ENCODE data around the gene NFIC.
A peak's percentile ranks its signal among the peaks of the same experiment; 100 is the strongest.
"Not testable (repeated sequence)": the region's sequence is repeated elsewhere in the genome, so short reads cannot be mapped to it uniquely, and the experiment has no call there.

NFIC gene

DNA sequence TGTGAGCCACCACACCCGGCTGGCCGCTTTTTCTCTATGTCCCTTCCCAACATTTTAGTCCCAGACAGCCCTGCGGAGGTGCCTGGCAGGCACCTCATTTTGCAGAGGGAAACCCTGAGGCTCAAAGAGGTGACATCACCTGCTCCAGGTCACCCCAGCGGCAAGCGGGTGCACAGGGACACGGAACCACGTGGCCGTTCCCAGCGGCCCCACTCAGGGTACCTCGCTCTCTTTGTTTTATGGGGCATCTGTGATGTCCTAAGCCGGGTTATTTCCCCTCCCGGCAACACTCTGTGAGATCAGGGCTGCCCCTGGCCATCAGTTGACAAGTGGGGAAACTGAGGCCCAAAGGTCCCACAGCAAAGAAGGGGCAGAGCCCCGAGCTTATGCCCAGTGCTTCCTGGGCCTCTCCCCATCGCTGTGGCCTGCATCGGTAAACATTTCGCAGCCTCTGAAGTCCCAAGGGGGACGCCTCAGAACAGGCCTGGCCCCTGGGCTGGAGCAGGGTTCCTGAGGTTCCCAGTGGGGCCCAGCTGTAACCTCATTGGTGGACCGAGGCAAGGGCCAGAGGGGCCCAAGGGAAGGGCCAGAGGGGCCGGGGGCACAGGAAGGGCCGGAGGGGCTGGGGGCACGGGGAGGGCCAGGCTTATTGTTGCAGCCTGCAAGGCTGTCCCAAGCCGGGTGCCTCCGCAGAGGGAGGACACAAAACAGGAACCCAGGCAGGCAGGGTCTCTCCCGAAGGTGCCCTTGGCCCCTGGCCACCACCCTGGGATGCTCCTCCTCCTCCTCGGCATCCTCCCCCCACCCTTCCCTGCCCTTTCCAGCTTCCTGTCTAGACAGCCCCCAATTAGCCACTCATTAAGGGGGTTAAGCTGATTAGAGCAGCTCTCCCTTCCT, 75.0 kb downstream of the NFIC start:
- peak overlapping the region; percentile 33 for H3K27ac ChIP-seq
- ChIA-PET POLR2A (ENCODE audit: low non-redundant PET) (no interaction called here), CTCF (no interaction called here)
- TF ChIP-seq, protein P1, sequence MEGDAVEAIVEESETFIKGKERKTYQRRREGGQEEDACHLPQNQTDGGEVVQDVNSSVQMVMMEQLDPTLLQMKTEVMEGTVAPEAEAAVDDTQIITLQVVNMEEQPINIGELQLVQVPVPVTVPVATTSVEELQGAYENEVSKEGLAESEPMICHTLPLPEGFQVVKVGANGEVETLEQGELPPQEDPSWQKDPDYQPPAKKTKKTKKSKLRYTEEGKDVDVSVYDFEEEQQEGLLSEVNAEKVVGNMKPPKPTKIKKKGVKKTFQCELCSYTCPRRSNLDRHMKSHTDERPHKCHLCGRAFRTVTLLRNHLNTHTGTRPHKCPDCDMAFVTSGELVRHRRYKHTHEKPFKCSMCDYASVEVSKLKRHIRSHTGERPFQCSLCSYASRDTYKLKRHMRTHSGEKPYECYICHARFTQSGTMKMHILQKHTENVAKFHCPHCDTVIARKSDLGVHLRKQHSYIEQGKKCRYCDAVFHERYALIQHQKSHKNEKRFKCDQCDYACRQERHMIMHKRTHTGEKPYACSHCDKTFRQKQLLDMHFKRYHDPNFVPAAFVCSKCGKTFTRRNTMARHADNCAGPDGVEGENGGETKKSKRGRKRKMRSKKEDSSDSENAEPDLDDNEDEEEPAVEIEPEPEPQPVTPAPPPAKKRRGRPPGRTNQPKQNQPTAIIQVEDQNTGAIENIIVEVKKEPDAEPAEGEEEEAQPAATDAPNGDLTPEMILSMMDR (conservative IDR thresholded peaks at IDR 0.05; ENCODE audit: low read depth), result no peak
- no peak for DNase-seq (ENCODE audit: low spot score)

DNA sequence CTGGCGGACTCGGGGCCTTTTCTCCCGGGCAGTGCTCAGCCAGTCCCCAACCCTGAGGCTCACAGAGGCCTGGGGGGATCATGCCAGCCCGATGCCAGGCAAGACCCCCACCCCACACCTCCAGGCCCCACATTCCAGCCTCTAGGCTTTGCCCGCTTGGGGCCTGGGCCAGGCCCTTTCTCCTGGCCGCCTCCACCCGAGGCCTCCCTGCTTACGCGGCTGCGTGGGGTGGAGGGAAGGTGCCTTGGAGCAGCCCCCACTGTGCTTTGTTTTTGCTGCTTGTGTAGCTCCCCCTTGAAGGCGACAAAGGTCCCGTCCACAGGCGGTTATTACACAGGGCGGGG, 75.6 kb downstream of the NFIC start:
- ChIA-PET POLR2A (ENCODE audit: low non-redundant PET) (no interaction called here), CTCF (no interaction called here)
- peak overlapping the region; percentile 33 for H3K27ac ChIP-seq
- DNase-seq (ENCODE audit: low spot score), result no peak
- TF ChIP-seq, protein P1 (conservative IDR thresholded peaks at IDR 0.05; ENCODE audit: low read depth), result no peak

DNA sequence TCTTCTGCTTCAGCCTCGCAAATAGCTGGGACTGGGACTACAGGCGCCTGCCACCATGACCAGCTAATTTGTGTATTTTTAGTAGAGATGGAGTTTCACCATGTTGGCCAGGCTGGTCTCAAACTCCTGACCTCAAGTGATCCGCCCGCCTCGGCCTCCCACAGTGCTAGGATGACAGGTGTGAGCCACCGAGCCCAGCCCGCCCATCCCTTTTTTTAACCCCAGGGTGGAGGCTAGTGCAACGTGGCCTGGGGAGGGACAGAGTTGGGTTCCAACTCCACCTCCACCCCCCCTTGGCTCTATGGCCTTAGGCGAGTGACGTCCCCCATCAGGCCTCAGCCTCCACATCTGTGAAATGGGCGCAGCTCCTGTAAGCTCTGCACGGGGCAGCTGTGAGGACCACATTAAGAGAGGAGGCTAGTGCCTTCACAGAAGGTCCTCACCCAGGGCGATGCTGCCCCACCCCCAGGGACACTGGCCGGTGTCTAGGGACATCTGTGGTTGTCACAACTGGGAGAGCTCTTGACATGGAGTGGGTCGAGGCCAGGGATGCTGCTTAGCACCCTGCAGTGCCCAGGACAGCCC, 76.2 kb downstream of the NFIC start:
- ChIA-PET POLR2A (ENCODE audit: low non-redundant PET) (no interaction called here), CTCF (no interaction called here)
- TF ChIP-seq, protein P1 (conservative IDR thresholded peaks at IDR 0.05; ENCODE audit: low read depth), result no peak
- DNase-seq (ENCODE audit: low spot score), result no peak
- peak overlapping the region; percentile 33 for H3K27ac ChIP-seq

DNA sequence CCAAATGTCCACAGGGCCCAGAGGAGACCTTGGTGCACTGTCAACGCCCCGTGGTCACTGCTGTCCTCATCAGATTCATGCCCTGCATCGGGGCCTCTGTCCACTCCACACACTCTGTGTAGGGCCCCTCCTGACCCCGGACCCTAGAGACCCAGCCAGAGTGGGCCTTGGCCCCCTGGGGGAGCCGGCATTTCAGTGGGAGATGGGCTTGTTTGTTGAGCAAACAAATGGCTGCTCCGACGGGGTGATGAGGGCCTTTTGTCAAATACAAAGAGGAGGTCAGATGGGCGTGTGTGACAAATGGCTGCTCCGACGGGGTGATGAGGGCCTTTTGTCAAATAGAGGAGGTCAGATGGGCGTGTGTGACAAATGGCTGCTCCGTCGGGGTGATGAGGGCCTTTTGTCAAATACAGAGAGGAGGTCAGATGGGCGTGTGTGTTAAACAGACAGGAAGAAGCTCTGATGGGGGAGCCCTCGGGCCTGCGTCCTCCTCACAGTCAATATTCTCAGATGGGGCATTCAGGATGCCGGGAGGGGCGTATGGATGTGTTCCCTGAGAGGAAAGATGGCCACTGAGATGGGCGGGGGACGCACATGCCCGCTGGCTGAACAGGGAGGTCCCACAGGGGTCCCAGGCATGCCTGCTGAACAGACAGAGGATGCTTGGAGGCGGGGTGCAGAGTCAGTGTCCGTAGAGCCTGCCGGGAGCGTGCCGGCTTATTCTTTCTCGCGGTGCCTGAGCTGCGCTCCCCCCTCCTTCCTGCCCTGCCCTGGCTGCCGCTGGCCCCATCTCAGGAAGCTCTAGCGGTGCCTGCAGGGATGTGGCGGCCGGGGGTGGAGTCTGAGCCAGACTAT, 77.7 kb downstream of the NFIC start:
- TF ChIP-seq, protein P1 (conservative IDR thresholded peaks at IDR 0.05; ENCODE audit: low read depth), result no peak
- ChIA-PET CTCF (no interaction called here), POLR2A (ENCODE audit: low non-redundant PET) (no interaction called here)
- DNase-seq (ENCODE audit: low spot score), result no peak
- H3K27ac ChIP-seq, result peak overlapping the region; percentile 24

DNA sequence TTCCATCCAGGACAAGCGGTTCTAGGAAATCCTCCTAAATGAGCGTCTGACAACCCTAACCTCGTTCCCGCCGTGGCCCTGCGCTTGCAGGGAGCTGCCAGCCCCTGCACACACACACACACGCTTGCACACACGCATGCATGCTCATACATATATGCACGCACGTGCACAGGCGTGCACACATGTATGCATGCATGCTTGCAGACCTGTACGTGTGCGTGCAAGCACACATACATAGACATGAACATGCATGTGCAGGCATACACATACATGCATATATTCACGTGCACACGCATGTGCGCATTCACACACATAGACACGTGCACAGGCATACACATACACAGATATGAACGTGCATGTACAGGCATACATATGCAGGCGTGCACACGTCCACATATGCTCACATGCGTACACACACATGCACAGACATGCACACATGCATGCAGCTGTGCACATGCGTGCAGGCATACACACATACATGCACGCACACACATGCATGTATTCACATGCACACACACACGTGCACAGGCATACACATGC, 78.4 kb downstream of the NFIC start:
- no peak for DNase-seq (ENCODE audit: low spot score)
- H3K27ac ChIP-seq, result peak overlapping the region; percentile 89
- CTCF ChIA-PET, result no interaction called here
- POLR2A ChIA-PET (ENCODE audit: low non-redundant PET), result no interaction called here
- TF ChIP-seq, protein P1 (conservative IDR thresholded peaks at IDR 0.05; ENCODE audit: low read depth), result no peak

DNA sequence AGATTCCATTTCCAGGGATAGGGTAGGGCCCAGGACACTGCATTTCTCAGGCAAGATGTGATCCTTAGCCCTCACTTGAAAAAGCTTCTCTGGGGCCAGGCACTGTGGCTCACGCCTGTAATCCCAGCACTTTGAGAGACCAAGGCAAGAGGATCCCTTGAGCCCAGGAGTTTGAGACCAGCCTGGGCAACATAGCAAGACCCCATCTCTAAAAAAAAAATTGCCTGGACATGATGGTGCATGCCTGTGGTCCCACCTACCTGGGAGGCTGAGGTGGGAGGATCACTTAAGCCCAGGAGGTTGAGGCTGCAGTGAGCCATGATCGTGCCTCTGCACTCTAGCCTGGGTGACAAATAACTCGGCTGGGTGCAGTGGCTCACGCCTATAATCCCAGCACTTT, 80.3 kb downstream of the NFIC start:
- DNase-seq (ENCODE audit: low spot score); POLR2A ChIA-PET (ENCODE audit: low non-redundant PET); CTCF ChIA-PET: not testable (repeated sequence)
- peak overlapping the region; percentile 89 for H3K27ac ChIP-seq

All from RWPE1 (cell line).